Measurements from ENCODE around the gene PRPH2. TPM values are rescaled to one million over a fixed set of nuclear protein-coding genes. Genes with fewer than 3 reads are reported as not detected.

The PRPH2 gene
- polyA plus RNA-seq, 2 of the 4 experiments (the other 2 are of a cell fraction) = not detected

DNA sequence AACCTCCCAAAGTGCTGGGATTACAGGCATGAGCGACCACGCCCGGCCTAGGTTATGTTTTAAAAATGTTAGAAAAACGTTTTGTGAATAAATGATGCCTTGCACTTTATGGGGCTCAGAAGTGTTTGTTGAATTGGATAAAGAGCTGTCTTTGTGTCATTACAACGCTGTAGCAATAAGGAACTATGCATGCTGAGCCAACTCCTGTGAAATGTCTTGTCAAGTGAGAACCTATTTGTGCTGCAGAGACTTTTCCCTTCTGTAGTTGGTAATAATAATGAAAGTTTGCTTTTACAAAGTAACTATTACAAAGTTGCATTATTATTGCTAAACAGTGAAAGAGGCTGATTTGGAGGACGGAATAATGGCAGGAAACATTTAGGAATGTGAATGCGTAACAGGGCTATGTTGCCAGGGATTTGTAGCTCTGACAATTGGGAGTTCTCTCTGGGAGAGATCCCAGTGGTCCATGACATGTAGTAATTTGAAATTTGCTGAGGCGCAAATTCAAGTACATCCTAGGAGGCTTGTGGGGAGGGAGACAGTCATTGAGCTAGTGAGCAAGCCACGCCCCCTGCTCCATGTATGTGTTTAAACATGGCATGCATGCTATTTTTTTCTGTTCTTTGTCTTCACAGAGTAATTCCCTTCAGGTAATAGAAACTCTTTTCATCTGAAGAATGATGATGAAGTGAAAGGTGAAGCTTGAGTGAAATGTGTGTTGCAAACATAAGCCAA, 42.7 kb upstream of the PRPH2 start:
- ChIA-PET CTCF (interaction anchor here (0.7 to 1.0 kb wide), 2 partner anchors 22 to 39 kb away, joined by 3 read pairs; no protein-coding TSS in a partner anchor), POLR2A (interaction anchor here (0.6 to 1.6 kb wide), 3 partner anchors 14 to 19 kb away, joined by 5 to 15 read pairs (median 13); partner anchors contain the start of genes BICRAL and TBCC)
- TF ChIP-seq FOSL2 (IDR thresholded peaks at IDR 0.05) (no peak), FOSL2 (CRISPR knock-in tag; IDR thresholded peaks at IDR 0.05) (no peak), CBX2 (IDR thresholded peaks at IDR 0.05; ENCODE audit: borderline replicate concordance, low read depth) (no peak), NR3C1 (IDR thresholded peaks at IDR 0.05) (no peak), HEYL (CRISPR knock-in tag; IDR thresholded peaks at IDR 0.05) (no peak), HOXB13 (CRISPR knock-in tag; IDR thresholded peaks at IDR 0.05; ENCODE audit: low read depth) (no peak), ZC3H11A (IDR thresholded peaks at IDR 0.05) (no peak), CTCF (IDR thresholded peaks at IDR 0.05) (no peak), HOXA7 (CRISPR knock-in tag; IDR thresholded peaks at IDR 0.05) (no peak), PBX3 (IDR thresholded peaks at IDR 0.05) (no peak), EP300 (IDR thresholded peaks at IDR 0.05) (no peak), MAFK (IDR thresholded peaks at IDR 0.05; ENCODE audit: partially characterized antibody) (no peak), CHD2 (IDR thresholded peaks at IDR 0.05; ENCODE audit: low read length, partially characterized antibody) (no peak), CBX8 (IDR thresholded peaks at IDR 0.05) (no peak), ZSCAN20 (CRISPR knock-in tag; IDR thresholded peaks at IDR 0.05) (no peak), USF2 (IDR thresholded peaks at IDR 0.05) (no peak), FOSB (CRISPR knock-in tag; IDR thresholded peaks at IDR 0.05) (no peak), PHF8 (IDR thresholded peaks at IDR 0.05; ENCODE audit: borderline replicate concordance, low read depth) (no peak), BHLHE40 (IDR thresholded peaks at IDR 0.05; ENCODE audit: low read depth, low read length) (no peak)
- TF ChIP-seq, protein P1, sequence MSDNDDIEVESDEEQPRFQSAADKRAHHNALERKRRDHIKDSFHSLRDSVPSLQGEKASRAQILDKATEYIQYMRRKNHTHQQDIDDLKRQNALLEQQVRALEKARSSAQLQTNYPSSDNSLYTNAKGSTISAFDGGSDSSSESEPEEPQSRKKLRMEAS (IDR thresholded peaks at IDR 0.05) = no peak
- Histone ChIP-seq H3K4me1 (peaks cover 15% of the 10 kb centered on the region), H3K9me3 (no peaks in the 10 kb centered on the region), H3K27ac (peak overlapping the region in 1 of 2 experiments; percentile 7; a peak in 1 of 6 replicates), H3K4me3 (no peak overlapping the region), H3K4me2 (no peak overlapping the region)
- FAIRE-seq (no peak), DNase-seq (ENCODE audit: low read depth in 1 of 2, low spot score in 1 of 2) (no peak), ATAC-seq (no peak)
- 86% methylated on average over 9 of the region's 9 CpGs for WGBS (ENCODE audit: missing lambda C conversion rate)

DNA sequence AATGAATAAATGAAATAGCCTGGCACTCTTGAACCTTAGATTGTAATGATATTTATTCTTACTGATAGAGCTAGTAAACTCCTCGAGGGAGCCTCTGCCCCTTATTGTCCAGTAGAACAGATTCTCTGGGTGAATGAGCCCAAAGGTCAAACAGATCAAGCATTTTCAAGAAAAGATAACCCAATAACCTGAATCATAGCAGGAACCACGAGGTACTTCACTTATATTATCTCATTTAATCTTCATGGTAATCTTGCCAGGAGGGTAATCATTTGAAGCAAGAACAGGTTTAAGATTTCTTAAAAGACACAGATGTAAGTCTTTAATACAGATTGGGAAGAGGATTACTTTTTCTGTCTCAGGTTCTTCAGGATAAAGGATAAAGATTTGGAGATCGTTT, 40.6 kb upstream of the PRPH2 start:
- FAIRE-seq (no peak), DNase-seq (ENCODE audit: low read depth in 1 of 2, low spot score in 1 of 2) (no peak), ATAC-seq (no peak)
- no peak overlapping the region for H3K27ac ChIP-seq
- POLR2A ChIA-PET = interaction anchor here (0.6 kb wide), 1 partner anchor 111 kb away, joined by 3 read pairs; no protein-coding TSS in a partner anchor
- H3K9me3 ChIP-seq = no peaks in the 10 kb centered on the region
- H3K4me1 ChIP-seq = peaks cover 15% of the 10 kb centered on the region
- no peak overlapping the region for H3K4me2 ChIP-seq
- CTCF ChIA-PET = interaction anchor here (1.1 to 1.3 kb wide), 2 partner anchors 37 to 68 kb away, joined by 3 read pairs; no protein-coding TSS in a partner anchor
- 71% methylated on average over 3 of the region's 3 CpGs for WGBS (ENCODE audit: missing lambda C conversion rate)
- TF ChIP-seq RARB (CRISPR knock-in tag; IDR thresholded peaks at IDR 0.05) = no peak
- no peak for TF ChIP-seq HEYL (CRISPR knock-in tag; IDR thresholded peaks at IDR 0.05)
- no peak for TF ChIP-seq ELK1 (IDR thresholded peaks at IDR 0.05; ENCODE audit: low read depth, low read length)
- TF ChIP-seq ZNF302 (CRISPR knock-in tag; IDR thresholded peaks at IDR 0.05) = no peak
- no peak for TF ChIP-seq JUN (IDR thresholded peaks at IDR 0.05)
- no peak for TF ChIP-seq EP300 (IDR thresholded peaks at IDR 0.05)
- no peak for TF ChIP-seq HOXB13 (CRISPR knock-in tag; IDR thresholded peaks at IDR 0.05; ENCODE audit: low read depth)
- no peak for TF ChIP-seq FOXS1 (CRISPR knock-in tag; IDR thresholded peaks at IDR 0.05)
- TF ChIP-seq CHD2 (IDR thresholded peaks at IDR 0.05; ENCODE audit: low read length, partially characterized antibody) = no peak
- no peak for TF ChIP-seq MYC (IDR thresholded peaks at IDR 0.05; ENCODE audit: borderline replicate concordance, low read length)
- no peak overlapping the region for H3K4me3 ChIP-seq

All from A549 (cell line).